ENCODE results near the gene CAPN9. TPM values are rescaled to one million over a fixed set of nuclear protein-coding genes. Genes with fewer than 3 reads are reported as not detected.
A peak's percentile ranks its signal among the peaks of the same experiment; 100 is the strongest.

Gene CAPN9
- total RNA-seq, 1 donor from 2014 or later: 0.14 TPM

GRCh38 chr1:230828421-230828820 lies 81.2 kb downstream of the CAPN9 start:
- Histone ChIP-seq H3K4me1 (peaks cover 67% of the 10 kb centered on the region), H3K36me3 (no peaks in the 10 kb centered on the region), H3K27ac (replicated peaks) (peak overlapping the region; percentile 91), H3K4me3 (no peak overlapping the region), H3K9me3 (replicated peaks) (no peaks in the 10 kb centered on the region), H3K27me3 (ENCODE audit: low read depth) (no peaks in the 10 kb centered on the region)
- DNase-seq: no peak
- intact Hi-C loops (cut with micrococcal nuclease): no loop called here
- no peak for TF ChIP-seq CTCF (IDR thresholded peaks at IDR 0.05; ENCODE audit: borderline replicate concordance)

GRCh38 chr1:230831771-230832170 lies 84.6 kb downstream of the CAPN9 start:
- peaks cover 49% of the 10 kb centered on the region for H3K4me1 ChIP-seq
- TF ChIP-seq CTCF (IDR thresholded peaks at IDR 0.05; ENCODE audit: borderline replicate concordance): no peak

GRCh38 chr1:230832476-230832875 lies 85.3 kb downstream of the CAPN9 start:
- H3K4me1 ChIP-seq: peaks cover 42% of the 10 kb centered on the region
- no peak overlapping the region for H3K4me3 ChIP-seq
- no peak overlapping the region for H3K27ac ChIP-seq (replicated peaks)
- H3K9me3 ChIP-seq (replicated peaks): no peaks in the 10 kb centered on the region
- H3K36me3 ChIP-seq: peaks cover 5% of the 10 kb centered on the region
- intact Hi-C loops (cut with micrococcal nuclease): no loop called here
- H3K27me3 ChIP-seq (ENCODE audit: low read depth): no peaks in the 10 kb centered on the region
- no peak for DNase-seq
- no peak for TF ChIP-seq CTCF (IDR thresholded peaks at IDR 0.05; ENCODE audit: borderline replicate concordance)

More at GRCh38 chr1:230831771-230832170, 84.6 kb downstream of the CAPN9 start:
- Histone ChIP-seq H3K9me3 (replicated peaks) (no peaks in the 10 kb centered on the region), H3K4me3 (no peak overlapping the region), H3K27me3 (ENCODE audit: low read depth) (no peaks in the 10 kb centered on the region), H3K36me3 (no peaks in the 10 kb centered on the region), H3K27ac (replicated peaks) (no peak overlapping the region)
- no peak for DNase-seq
- intact Hi-C loops (cut with micrococcal nuclease): no loop called here

GRCh38 chr1:230833511-230833910 lies 86.3 kb downstream of the CAPN9 start:
- Histone ChIP-seq H3K36me3 (peaks cover 15% of the 10 kb centered on the region), H3K27me3 (ENCODE audit: low read depth) (no peaks in the 10 kb centered on the region), H3K4me1 (peaks cover 32% of the 10 kb centered on the region), H3K4me3 (no peak overlapping the region), H3K27ac (replicated peaks) (no peak overlapping the region), H3K9me3 (replicated peaks) (no peaks in the 10 kb centered on the region)
- intact Hi-C loops (cut with micrococcal nuclease): no loop called here
- no peak for DNase-seq
- TF ChIP-seq CTCF (IDR thresholded peaks at IDR 0.05; ENCODE audit: borderline replicate concordance): no peak

- H3K4me1 ChIP-seq: peaks cover 31% of the 10 kb centered on the region
- intact Hi-C loops (cut with micrococcal nuclease): no loop called here
- no peaks in the 10 kb centered on the region for H3K27me3 ChIP-seq (ENCODE audit: low read depth)
- H3K27ac ChIP-seq (replicated peaks): no peak overlapping the region
- no peak overlapping the region for H3K4me3 ChIP-seq
- peaks cover 23% of the 10 kb centered on the region for H3K36me3 ChIP-seq
- TF ChIP-seq CTCF (IDR thresholded peaks at IDR 0.05; ENCODE audit: borderline replicate concordance): no peak
- no peaks in the 10 kb centered on the region for H3K9me3 ChIP-seq (replicated peaks)
- DNase-seq: no peak
These were observed 87.1 kb downstream of the CAPN9 start for GRCh38 chr1:230834292-230834691.

GRCh38 chr1:230836347-230836746 lies 89.2 kb downstream of the CAPN9 start:
- Histone ChIP-seq H3K9me3 (replicated peaks) (no peaks in the 10 kb centered on the region), H3K27me3 (ENCODE audit: low read depth) (no peaks in the 10 kb centered on the region), H3K36me3 (peaks cover 40% of the 10 kb centered on the region), H3K4me1 (peaks cover 29% of the 10 kb centered on the region), H3K27ac (replicated peaks) (no peak overlapping the region), H3K4me3 (no peak overlapping the region)
- no peak for TF ChIP-seq CTCF (IDR thresholded peaks at IDR 0.05; ENCODE audit: borderline replicate concordance)
- no peak for DNase-seq
- intact Hi-C loops (cut with micrococcal nuclease): no loop called here
